HS-5 (cell line): ENCODE data around the gene CBFA2T3.

ENCODE experiments used
- DNase-seq: peaks from one replicate; pipeline ENCODE4 v3.0.0-alpha.2; 2012; ENCODE audit warnings: low read depth

Gene CBFA2T3

DNA sequence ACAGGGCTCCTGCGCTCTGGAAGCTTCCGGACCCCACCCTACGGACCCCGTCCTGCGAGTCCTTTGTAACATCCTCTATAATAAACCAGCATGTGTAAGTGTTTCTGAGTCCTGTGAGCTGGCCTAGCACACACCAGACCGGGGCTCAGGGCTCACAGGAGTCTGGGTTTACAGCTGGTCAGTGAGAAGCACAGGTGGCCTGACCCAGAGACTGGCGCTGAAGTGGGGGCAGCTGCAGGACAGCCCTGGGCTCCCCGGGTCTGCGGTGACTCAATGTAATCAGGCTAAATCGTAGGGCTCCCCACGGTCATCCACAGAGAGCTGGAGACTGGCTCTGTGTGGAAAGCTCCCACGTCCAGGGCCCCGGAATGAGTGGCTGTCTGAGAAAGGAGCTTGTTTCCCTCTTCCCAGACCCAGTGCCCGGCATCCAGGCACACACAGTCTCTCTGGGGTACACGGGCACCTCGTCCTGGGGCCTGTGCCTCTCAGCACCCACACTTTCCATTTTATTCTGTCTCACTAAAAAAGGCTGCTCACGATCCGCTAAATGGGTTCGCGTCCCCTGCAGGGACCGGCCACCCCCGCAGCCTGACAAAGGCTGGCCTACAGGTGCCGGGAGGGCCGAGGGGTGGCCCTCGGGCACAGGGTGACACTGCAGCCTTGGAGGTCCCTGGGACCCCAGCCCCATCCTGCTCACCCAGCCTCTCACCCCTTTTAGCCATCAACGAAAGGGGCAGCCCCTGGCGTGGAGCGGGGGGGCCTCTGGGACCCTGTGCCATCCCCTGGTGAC lies 18.9 kb upstream of the CBFA2T3 start:
- DNase-seq, result no peak

DNA sequence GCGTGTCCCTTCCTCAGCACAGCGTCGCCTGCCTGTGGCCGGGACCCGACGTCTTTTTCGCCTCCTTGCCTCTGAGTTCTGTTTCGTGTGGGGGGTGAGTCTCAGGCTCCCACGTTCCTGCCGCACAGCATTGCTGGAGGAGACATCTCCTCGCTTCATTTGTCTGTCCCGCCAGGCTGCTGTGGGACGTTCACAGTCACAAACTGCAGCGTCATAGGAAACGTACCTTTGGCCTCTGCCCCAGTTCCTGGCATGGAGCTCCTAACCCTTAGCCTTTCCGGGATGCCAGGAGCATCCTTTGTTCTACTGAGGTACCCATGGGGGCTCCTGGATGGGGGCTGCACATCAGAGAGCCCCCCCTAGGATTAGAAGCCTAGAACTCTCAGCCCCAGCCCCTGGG lies 18.2 kb upstream of the CBFA2T3 start:
- DNase-seq, result no peak

DNA sequence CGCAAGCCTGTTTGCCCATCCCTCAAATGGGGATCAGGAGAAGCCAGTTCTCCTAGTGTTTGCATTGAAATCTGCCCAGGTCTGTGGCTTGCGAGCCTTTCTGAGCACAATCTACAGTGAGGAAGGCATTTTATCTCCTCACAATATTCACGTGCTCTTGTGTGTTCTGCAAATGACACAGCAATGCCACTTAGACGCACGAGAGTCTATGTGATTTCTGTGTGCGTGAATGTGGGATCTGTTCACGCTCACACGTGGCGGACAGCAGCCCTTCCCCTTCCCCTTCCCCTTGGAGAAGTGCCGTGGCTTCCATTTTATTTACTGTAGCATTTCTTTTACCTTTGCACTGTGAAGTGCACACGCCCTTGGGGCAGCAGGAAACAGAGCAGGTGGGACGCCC lies 17.7 kb upstream of the CBFA2T3 start:
- DNase-seq, result no peak

DNA sequence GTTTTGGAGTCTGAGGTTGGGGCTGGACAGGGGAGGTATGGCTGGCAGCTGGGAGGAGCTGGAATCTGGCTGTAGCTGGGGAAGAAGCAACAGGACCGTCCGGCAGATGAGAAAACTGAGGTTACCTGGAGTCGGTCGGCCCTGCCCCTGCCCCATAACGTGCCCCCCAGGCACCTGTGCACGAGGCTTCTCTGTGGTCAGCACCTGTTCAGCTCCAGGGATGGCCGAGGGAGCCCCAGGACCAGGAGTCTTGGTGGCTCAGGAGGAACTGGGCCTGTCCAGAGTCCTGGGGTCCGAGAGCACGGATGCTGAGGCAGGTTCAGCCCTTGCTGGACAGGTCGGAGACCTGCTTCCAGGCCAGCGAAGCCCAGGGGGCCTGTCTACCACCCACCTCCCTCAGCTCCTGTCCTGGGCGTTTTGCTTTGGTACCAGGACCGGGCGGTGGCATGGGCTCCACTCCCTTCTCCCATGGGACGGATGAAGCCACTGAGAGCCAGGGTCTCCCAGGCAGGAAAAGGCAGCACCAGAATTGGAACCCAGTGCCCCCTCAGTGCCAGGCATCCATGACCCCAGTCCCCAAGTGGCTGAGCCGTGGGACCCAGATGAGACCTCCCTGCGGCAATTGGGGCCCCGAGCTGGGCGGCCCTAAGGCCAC lies 17.1 kb upstream of the CBFA2T3 start:
- DNase-seq, result no peak

DNA sequence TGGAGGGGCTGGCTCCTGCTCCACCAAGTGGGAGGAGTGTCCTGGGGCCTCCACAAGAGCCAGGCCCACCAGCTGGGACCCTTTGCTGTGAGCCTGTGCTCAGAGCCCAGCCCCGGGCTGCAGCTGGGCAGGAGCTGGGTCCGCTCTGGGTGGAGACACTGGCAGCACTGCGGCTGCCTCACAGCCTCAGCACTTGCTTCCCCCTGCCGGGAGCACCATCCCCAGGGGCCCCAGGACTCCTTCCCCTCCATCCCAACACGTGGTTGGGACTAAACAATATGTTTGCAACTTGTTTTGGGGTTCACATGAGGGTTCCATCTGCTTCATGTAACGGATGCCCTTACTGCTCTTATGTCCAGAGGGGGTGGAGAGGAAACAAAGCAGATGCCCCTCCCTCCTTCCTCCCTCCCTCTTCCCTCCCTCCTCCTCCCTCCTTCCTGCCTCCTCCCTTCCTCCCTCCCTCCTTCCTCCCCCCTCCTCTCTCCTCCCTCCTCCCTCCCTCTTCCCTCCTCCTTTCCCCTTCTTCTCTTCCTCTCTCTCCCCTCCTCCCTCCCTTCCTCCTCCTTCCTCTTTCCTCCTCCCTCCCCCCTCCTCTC lies 16.3 kb upstream of the CBFA2T3 start:
- no peak for DNase-seq

DNA sequence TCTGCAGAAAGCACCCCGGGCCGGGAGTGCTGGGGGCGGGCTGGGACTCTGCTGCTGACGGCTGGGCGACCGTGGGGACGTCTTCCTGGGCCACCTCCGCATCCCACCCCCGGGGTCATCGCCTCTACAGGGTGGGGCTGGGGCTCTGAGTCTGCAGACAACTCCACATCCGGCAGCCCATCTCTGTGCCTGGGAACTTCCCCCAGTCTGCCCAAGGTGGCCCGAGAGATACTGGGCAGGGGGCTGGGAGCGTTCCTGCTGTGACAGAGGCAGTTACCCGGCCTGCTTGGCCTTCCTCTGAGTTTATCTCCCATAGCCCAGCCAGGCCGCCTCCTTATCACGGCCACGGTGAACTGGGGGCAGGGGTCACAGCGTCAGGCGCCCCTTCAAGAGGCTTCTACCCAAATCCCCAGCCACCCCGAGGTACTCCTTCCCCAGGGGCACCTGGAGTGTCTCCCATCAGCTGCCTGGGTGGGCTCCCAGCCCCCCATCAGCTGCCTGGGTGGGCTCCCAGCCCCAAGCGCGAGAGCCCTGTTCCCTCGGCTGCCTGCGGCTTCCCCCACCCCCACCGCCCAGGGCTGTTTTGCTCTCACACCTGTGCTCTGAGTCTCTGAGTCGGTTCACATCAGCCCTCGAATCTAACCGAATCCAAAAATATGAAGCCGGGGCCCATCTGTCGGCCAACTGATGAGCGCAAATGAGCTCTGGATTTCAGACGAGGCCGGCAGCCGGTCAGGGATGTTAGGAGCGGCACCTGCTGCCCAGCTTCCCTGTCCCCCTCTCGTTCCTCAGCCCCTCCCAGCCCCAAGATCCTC lies 15.6 kb upstream of the CBFA2T3 start:
- no peak for DNase-seq

DNA sequence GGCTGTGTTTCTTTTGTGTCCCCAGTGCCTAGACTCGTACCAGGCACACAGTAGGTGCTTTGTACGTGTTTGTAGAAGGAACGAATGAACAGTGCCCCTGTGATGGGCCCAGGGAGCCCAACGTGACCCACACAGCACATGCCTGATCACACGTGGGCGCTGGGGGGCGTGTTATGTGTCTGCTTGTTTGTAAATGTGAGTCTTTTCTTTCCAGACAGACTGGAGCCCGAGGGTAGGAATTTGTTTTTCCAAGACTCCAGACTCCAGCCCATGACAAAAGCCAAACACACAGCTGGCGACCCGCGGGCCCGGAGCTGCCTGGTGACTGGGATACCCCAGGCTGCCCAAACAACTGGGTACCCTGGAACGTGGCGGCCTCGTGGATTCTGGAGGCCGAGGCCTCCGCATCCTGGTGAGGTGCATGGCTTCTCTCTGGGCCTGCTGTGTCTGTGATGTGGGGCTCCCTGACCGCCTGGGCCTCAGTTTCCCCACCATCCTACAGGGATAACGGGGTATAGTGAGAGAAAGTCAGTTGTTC lies 14.9 kb upstream of the CBFA2T3 start:
- DNase-seq, result no peak

DNA sequence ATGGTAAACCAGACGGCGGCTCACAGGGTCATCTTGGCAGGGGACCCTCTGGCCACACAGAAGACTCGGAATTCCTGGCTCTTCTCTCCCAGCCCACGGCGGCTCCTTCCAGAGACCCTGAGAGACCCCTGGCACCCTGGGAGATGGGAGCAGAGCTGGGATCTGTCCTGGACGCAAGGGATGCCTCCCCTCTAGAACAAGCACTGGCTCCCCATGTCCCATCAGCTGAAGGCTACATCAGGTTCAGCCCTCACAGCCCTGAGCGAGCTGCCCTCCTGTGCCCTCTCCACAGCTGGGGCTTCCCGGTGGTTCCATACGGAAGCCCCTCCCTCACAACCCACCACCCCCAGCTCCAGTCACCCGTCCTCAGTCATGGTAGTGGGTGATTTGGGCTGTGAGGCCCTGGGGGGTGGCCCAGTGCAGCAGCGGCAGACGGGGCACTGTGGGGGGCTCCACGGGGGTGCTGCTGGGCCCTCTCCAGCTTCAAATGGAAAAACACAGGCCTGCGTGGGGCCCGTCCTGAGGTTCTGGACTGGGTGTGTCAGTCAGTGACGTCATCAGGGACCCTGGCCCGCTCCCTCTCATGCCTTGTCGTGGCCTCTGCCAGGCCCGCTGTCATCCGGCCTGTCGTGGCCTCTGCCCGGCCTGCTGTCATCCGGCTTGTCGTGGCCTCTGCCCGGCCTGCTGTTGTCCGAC lies 13.0 kb upstream of the CBFA2T3 start:
- no peak for DNase-seq

DNA sequence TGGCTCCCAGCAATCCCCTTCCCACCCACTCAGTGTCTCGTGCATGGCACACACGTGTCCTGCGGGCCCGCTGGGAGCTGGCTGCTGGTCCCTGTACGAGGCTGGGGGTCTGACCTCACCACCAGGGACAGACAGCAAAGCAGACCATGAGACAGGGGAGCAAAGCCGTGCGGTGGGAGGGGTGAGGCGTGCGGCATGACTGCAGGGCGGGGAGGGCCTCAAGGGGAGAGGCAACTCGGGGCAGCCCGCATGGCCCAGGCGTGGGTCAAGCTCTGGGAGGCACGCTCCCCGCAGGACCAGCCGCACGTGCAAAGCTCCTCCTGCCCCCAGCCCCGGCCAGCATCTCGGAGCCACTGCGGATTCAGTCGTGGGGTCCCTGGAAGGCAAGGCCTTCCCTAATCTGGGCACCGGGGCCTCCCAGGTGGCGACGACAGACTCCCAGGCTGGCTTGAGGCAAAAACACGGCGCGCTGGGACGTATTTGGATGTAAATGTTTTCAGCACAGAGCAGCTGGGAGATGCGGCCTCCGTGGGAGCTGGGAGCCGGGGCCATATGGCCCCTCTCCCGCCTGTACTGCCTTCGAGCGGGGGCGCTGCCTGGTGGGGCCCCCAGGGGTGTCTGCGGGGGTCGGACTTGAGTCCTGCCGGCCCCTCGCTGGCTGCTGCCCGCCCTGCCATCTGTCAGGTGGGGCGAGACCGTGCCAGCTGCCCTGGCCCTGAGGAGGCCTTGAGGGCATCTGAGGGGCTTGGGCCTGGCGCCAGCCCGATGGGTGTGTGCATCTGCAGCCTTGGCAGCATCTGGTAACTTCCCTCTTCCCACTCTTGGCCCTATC lies 12.2 kb upstream of the CBFA2T3 start:
- DNase-seq, result no peak

DNA sequence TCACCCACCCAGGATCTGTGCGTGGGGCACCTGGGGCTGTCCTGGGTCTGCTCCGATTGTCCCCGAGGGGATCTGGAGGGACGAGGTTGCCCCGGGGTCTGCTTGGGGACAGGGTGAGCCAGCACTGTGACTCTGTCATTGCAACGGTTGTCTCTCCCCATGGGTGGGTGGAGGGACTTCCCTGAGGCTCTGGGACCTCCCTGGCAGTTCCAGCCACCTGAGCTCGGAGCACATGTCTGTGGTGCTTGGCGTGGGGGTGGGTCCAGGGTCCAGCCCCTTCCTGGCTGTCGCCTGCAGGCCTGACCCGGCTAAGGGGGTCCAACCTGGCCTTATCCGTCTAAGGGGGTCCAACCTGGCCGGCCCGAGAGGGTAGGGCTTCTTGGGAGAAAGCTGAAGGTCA lies 8.5 kb upstream of the CBFA2T3 start:
- DNase-seq, result no peak

DNA sequence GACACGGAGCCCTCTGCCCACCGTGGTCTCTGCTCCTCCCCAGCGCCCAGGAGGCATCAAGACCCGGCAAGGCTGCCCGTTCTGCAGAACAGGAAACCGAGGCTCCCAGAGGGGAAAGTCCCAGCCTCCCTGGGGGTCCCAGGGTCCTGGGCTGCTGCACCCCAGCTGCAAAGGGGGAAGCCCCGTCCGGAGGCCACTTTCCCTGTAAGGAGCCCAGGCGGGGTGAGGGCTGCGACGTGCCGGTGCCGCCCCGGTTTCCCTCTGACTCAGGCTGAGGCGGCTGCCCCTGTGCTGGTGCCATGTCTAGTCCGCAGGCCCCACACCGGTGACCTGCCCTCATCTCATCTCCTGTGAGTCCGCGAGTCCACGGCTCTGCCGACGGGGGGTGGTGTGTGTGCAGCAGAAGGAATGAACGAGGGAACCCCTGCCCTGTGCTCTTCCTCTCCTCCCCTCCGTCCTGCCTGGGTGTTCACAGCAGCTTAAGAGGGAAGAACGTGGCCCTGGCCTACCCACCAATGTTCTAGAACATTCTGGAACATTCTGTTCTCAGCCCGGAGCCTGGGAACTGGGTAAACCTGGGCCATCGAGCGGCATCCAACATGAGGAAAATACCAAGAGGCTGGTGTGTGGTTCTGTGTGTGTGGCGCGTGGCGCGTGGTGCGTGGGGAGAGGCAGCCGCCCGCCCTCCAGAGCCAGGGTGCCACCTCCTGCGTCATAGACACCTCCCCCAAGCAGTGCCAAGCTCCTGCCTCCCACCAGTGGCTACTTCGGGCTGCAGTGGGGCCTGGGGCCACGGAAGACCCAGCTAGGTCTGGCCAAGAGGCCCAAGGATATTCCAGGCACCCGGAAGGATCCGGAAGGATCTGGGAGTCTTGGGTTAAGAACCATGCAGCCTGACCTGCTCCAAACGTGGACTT lies 7.0 kb upstream of the CBFA2T3 start:
- DNase-seq, result no peak

DNA sequence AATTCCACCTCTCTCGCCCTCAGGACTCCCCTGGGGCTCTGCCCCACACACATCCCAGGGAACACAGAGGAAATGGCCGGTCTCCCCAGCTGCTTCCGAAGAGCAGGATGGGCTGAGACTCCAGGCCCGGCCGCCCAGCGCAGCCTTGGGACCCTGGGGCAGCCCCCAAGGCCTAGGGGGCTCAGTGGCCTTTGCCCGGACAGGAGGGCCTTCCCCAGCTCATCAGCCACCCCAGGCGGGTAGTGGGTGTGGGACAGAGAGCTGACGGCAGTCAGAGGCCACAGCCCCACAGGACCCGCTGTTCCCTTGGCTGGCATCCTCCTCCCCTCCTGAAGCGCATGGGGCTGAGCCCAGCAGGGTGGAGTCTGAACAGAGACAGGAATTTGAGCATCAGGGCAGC lies 6.2 kb upstream of the CBFA2T3 start:
- no peak for DNase-seq

DNA sequence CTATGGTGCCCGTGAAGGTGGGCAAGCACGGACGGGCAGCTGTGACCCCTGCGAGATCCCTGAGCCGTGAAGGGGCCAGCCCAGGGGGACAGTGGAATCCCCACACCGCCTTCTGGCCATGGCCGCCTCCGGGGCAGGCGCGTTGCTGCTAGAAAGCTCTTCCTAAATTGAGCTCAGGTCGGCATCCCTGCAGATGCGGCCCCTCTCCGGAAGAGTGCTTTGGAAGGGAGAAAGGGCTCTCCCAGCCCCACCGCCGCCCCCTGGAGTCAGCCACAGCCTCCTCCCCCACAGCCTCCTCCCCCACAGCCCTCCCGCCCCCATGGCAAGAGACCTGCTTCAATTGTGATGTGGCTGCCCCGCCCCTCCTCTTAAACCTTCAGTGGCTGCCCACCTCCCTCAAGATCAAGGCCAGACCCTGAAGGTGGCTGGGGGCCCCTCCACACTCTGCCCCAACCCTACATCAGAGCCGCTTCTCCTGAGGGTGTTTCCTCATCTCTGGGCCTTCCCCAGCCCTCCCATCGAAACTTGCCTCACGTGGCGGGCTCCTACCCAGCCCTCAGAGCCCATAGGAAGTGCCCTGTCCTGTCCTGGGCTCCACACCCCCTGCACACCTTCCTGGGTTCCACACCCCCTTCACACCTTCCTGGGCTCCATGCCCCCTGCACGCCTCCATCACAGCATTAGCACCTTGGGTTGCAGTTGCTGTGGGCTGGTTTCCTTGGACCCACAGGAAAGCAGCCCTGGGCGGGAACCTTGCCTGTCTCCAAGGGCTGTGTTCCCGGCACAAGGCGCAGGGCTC lies 5.5 kb upstream of the CBFA2T3 start:
- no peak for DNase-seq

DNA sequence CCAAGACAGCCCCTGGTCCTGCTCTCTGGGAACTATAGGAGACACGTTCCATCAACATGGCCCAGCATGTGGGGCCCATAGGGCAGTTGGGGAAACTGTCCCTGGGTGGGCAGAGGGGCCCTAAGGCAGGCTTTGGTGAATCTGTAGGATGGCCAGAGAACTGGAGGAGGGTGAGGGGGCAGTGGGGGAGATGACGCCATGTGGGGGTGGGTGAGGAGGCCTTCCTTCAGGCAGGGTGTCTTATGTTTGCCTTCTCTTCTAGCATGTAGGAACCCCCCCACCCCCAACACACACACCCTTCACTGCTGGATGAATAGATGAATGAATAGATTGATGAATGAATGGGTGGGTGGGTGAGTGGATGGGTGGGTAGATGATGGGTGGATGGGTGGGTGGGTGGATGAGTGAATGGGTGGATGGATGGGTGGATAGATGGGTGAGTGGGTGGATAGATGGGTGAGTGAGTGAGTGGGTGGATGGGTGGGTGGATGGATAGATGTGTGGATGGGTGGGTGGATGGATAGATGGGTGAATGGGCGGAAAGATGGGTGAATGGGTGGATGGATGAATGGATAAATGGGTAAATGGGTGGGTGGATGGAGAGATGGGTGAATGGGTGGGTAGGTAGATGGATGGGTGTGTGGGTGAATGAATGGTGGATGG lies 2.5 kb upstream of the CBFA2T3 start:
- DNase-seq, result no peak

DNA sequence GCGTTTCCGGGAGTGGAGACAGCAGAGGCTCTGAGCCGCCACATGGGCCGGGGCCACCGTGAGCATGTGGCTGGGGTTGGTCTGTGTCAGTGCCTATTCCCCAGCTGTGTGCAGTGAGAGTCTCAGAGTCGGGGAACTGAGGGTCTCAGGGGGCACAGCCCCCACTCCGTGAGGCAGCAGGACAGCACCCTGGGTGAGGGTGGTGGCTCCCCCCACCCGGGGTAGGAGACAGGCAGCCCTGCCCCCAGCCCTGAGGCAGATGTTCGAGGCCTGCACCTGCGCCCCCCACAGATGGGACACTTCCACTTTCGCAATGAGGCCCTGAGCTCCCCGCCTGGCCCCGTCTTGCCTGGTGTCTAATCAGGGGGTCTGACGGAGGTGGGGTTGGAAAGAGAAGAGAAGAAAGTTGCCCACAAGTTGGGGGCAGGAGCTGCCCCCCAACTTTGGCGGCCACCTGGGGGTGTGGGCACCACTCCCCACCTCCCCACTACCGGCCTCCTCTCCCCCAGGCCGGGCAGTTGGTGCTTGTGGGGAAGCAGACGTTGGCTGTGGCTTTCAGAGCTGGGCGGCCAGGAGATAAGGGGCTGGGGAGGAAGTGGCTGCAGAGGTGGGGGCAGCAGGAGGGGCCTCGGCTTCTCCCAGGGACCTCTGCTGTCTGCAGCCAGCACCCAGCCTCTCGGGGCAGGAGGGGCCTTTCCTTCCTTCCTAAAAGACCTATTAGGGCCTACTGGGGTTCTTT lies 1.8 kb upstream of the CBFA2T3 start:
- no peak for DNase-seq

DNA sequence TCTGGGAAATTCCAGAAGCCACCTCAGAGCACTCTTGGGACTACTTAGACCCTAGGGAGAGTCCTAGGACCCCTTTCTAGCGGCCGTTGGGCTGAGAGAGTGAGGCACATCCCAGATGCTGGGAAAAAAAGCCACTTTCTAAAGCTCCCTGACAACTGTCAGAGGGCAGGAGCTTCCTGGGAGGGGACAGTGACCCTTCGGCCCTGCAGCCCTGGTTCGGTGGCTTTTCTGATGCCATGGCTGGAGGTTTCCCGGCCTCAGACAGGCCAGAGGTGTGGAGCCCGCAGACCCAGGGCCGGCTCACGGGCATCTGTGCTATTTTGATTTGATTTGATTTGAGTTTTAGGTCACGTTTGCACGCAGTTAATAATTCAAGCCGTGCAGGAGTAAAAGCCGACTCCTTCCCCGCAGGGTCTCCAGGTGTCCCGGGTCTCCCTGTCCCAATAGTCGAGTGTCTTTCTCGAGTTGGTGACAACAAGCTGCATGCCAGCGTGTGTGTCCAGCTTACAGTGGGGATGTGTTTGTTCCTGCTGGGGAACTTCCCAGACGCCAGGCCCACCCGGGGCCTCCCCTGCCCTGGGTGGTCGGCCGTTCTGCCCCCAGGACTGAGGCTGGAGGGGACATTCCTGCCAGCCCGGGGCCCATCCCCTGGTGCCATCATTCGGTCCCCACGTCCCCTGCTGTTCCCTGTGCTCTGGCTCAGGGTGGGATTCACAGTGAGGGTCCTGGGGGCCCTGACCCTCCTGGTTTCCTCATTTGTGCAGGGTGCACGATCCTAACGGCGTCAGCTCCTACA lies 1.0 kb upstream of the CBFA2T3 start:
- DNase-seq, result no peak
